DMS53 (cell line): ENCODE results near the gene TRIM58.

Source experiments
- DNase-seq: peaks from one replicate; lab custom pipeline; 2025; lab: John Stamatoyannopoulos, UW

Gene TRIM58

GRCh38 chr1:247857069-247857984 is at the start of gene TRIM58:
TSS of gene TRIM58 (plus strand) at chr1:247857187. CDS start at chr1:247857247, 60 bp downstream.
- DNase-seq = peak; percentile 86

- DNase-seq = no peak
These were observed 44.4 kb upstream of the TRIM58 start for GRCh38 chr1:247812637-247813036.

GRCh38 chr1:247822060-247822459 is 34.9 kb upstream of the TRIM58 start:
- DNase-seq = no peak

GRCh38 chr1:247824023-247824422 is 33.0 kb upstream of the TRIM58 start, which contains the start of gene OR14A16:
TSS of gene OR14A16 (minus strand) at chr1:247824119. CDS start at chr1:247815729, 8,390 bp downstream.
- peak; percentile 84 for DNase-seq

GRCh38 chr1:247825362-247825761 is 31.6 kb upstream of the TRIM58 start:
- DNase-seq = peak; percentile 8

GRCh38 chr1:247829656-247830055 is 27.3 kb upstream of the TRIM58 start:
- DNase-seq = no peak

GRCh38 chr1:247833601-247834000 is 23.4 kb upstream of the TRIM58 start:
- DNase-seq = no peak

GRCh38 chr1:247840818-247841217 is 16.2 kb upstream of the TRIM58 start:
- no peak for DNase-seq

- no peak for DNase-seq
These were observed 15.2 kb upstream of the TRIM58 start, which contains the start of gene OR11L1 for GRCh38 chr1:247841796-247842195. TSS of gene OR11L1 (minus strand) at chr1:247841896. CDS start at chr1:247841896, 0 bp downstream.

- no peak for DNase-seq
These were observed 13.6 kb upstream of the TRIM58 start for GRCh38 chr1:247843411-247843810.

- no peak for DNase-seq
These were observed 11.8 kb upstream of the TRIM58 start for GRCh38 chr1:247845011-247845692.

GRCh38 chr1:247845693-247846017 is 11.3 kb upstream of the TRIM58 start:
- DNase-seq = no peak

GRCh38 chr1:247848346-247848745 is 8.6 kb upstream of the TRIM58 start:
- DNase-seq = no peak

GRCh38 chr1:247849616-247850015 is 7.4 kb upstream of the TRIM58 start:
- no peak for DNase-seq

- DNase-seq = no peak
These were observed 2.0 kb upstream of the TRIM58 start for GRCh38 chr1:247854899-247855545.

GRCh38 chr1:247855911-247856310 is 1.1 kb upstream of the TRIM58 start:
- DNase-seq = no peak

- DNase-seq = no peak
These were observed 1.1 kb downstream of the TRIM58 start for GRCh38 chr1:247857985-247858619.

- no peak for DNase-seq
These were observed 5.8 kb downstream of the TRIM58 start for GRCh38 chr1:247862756-247863155.

GRCh38 chr1:247864644-247865043 is 7.7 kb downstream of the TRIM58 start:
- DNase-seq = no peak

- no peak for DNase-seq
These were observed 8.4 kb downstream of the TRIM58 start for GRCh38 chr1:247865416-247865815.

- no peak for DNase-seq
These were observed 26.4 kb downstream of the TRIM58 start for GRCh38 chr1:247883346-247883745.

- DNase-seq = no peak
These were observed 27.9 kb downstream of the TRIM58 start for GRCh38 chr1:247884797-247885413.
